WTC11 (cell line): ENCODE results near the gene DNALI1. TPM values are rescaled to one million over a fixed set of nuclear protein-coding genes. Genes with fewer than 3 reads are reported as not detected.

ENCODE experiments used
- ATAC-seq: fragments of 200-7000 bp; cut with Tn5 transposase; 2 replicates; pipeline ENCODE4 v1.10.0; 2021; ENCODE audit warnings: mild to moderate bottlenecking, moderate library complexity
- CTCF ChIA-PET: fragments of 300-600 bp; sonication (Branson Sonifier 250); formaldehyde crosslinking; loops from one replicate; lab custom pipeline; 2021; ENCODE audit warnings: antibody characterized with exemption; lab: Charles Lee
- POLR2A ChIA-PET: fragments of 350-600 bp; sonication (Branson Sonifier 250); formaldehyde crosslinking; loops from one replicate; lab custom pipeline; 2021; ENCODE audit warnings: antibody characterized with exemption; lab: Charles Lee
- DNase-seq: peaks from one replicate; pipeline ENCODE4 v3.0.0; 2021; ENCODE audit warnings: low spot score
- H3K27ac Mint-ChIP-seq: 2 replicates; pipeline ENCODE4 v1.8.0; 2021; ENCODE audit warnings: mixed read lengths
- H3K27me3 Mint-ChIP-seq: 2 replicates; pipeline ENCODE4 v1.8.0; 2021; ENCODE audit warnings: low read depth, mild to moderate bottlenecking, moderate library complexity, mixed read lengths
- H3K36me3 Mint-ChIP-seq: 2 replicates; pipeline ENCODE4 v1.8.0; 2021; ENCODE audit warnings: mixed read lengths
- H3K4me1 Mint-ChIP-seq: 2 replicates; pipeline ENCODE4 v1.8.0; 2022; ENCODE audit warnings: mixed read lengths
- H3K4me3 Mint-ChIP-seq: 2 replicates; pipeline ENCODE4 v1.8.0; 2021; ENCODE audit warnings: mild to moderate bottlenecking, moderate library complexity, mixed read lengths
- H3K9me3 Mint-ChIP-seq: 2 replicates; pipeline ENCODE4 v1.8.0; 2021; ENCODE audit warnings: mixed read lengths
- ARID4B ChIP-seq: sonication (generic); formaldehyde crosslinking; IDR thresholded peaks from 2 replicates; pipeline ENCODE4 v1.8.0; 2023; ENCODE audit warnings: missing genetic modification reagents, mild to moderate bottlenecking, borderline replicate concordance
- ATF2 ChIP-seq: sonication (generic); formaldehyde crosslinking; IDR thresholded peaks from 2 replicates; pipeline ENCODE4 v1.8.1; 2022; ENCODE audit warnings: low read depth, missing genetic modification reagents, borderline replicate concordance
- ATF3 ChIP-seq: sonication (generic); formaldehyde crosslinking; conservative IDR thresholded peaks from 2 replicates; pipeline ENCODE4 v1.8.1; 2022; ENCODE audit warnings: mild to moderate bottlenecking, missing genetic modification reagents
- CBFB ChIP-seq: sonication (generic); formaldehyde crosslinking; IDR thresholded peaks from 2 replicates; pipeline ENCODE4 v1.8.1; 2022; ENCODE audit warnings: mild to moderate bottlenecking, low read depth, missing genetic modification reagents
- CTCF ChIP-seq: fragments of 200-600 bp; IDR thresholded peaks from 2 replicates; pipeline ENCODE4 v1.8.0; 2022; ENCODE audit warnings: antibody characterized with exemption
- E2F4 ChIP-seq: sonication (generic); formaldehyde crosslinking; IDR thresholded peaks from 2 replicates; pipeline ENCODE4 v1.8.1; 2022; ENCODE audit warnings: low read depth, mild to moderate bottlenecking, moderate library complexity, missing genetic modification reagents, borderline replicate concordance
- ERG ChIP-seq: fragments of 250-450 bp; sonication (Bioruptor Pico); IDR thresholded peaks from 2 replicates; pipeline ENCODE4 v1.8.0; 2021; ENCODE audit warnings: mild to moderate bottlenecking
- ETV6 ChIP-seq: sonication (generic); formaldehyde crosslinking; IDR thresholded peaks from 2 replicates; pipeline ENCODE4 v1.8.1; 2022; ENCODE audit warnings: mild to moderate bottlenecking, missing genetic modification reagents
- FOXK1 ChIP-seq: sonication (generic); formaldehyde crosslinking; IDR thresholded peaks from 2 replicates; pipeline ENCODE4 v1.8.0; 2022; ENCODE audit warnings: mild to moderate bottlenecking, moderate library complexity, missing genetic modification reagents
- GTF2I ChIP-seq: fragments of 250-450 bp; sonication (Bioruptor Pico); conservative IDR thresholded peaks from 2 replicates; pipeline ENCODE4 v1.4.0; 2021; ENCODE audit warnings: mild to moderate bottlenecking
- HMGA2 ChIP-seq: fragments of 250-450 bp; sonication (Bioruptor Pico); IDR thresholded peaks from 2 replicates; pipeline ENCODE4 v1.4.0; 2021; ENCODE audit warnings: mild to moderate bottlenecking, moderate library complexity
- JAZF1 ChIP-seq: fragments of 250-450 bp; sonication (Bioruptor Pico); IDR thresholded peaks from 2 replicates; pipeline ENCODE4 v1.9.0; 2021; ENCODE audit warnings: moderate library complexity, mild to moderate bottlenecking, inconsistent platforms
- MXD4 ChIP-seq: fragments of 250-450 bp; sonication (Bioruptor Pico); IDR thresholded peaks from 2 replicates; pipeline ENCODE4 v1.8.0; 2021; ENCODE audit warnings: mild to moderate bottlenecking, moderate library complexity, borderline replicate concordance
- MYBL2 ChIP-seq: sonication (generic); formaldehyde crosslinking; IDR thresholded peaks from 2 replicates; pipeline ENCODE4 v1.8.1; 2023; ENCODE audit warnings: mild to moderate bottlenecking, moderate library complexity, missing genetic modification reagents
- NFATC4 ChIP-seq: fragments of 250-450 bp; sonication (Bioruptor Pico); IDR thresholded peaks from 2 replicates; pipeline ENCODE4 v1.9.0; 2021; ENCODE audit warnings: mild to moderate bottlenecking
- NR1H2 ChIP-seq: sonication (generic); formaldehyde crosslinking; IDR thresholded peaks from 2 replicates; pipeline ENCODE4 v1.9.0; 2021; ENCODE audit warnings: mild to moderate bottlenecking, moderate library complexity, missing genetic modification reagents
- OVOL2 ChIP-seq: fragments of 250-450 bp; sonication (Bioruptor Pico); IDR thresholded peaks from 2 replicates; pipeline ENCODE4 v1.9.0; 2021; ENCODE audit warnings: mild to moderate bottlenecking, borderline replicate concordance
- PRRX2 ChIP-seq: fragments of 250-450 bp; sonication (Bioruptor Pico); IDR thresholded peaks from 2 replicates; pipeline ENCODE4 v1.8.0; 2021; ENCODE audit warnings: mild to moderate bottlenecking
- RORB ChIP-seq: fragments of 250-450 bp; sonication (Bioruptor Pico); IDR thresholded peaks from 2 replicates; pipeline ENCODE4 v1.9.0; 2021; ENCODE audit warnings: mild to moderate bottlenecking
- SMAD3 ChIP-seq: sonication (generic); formaldehyde crosslinking; IDR thresholded peaks from 2 replicates; pipeline ENCODE4 v1.8.0; 2022; ENCODE audit warnings: missing genetic modification reagents, mild to moderate bottlenecking, borderline replicate concordance
- ZNF263 ChIP-seq: sonication (generic); formaldehyde crosslinking; IDR thresholded peaks from 2 replicates; pipeline ENCODE4 v1.8.1; 2022; ENCODE audit warnings: low read depth, mild to moderate bottlenecking, moderate library complexity, missing genetic modification reagents
- ZNF281 ChIP-seq: sonication (generic); formaldehyde crosslinking; IDR thresholded peaks from 2 replicates; pipeline ENCODE4 v1.8.0; 2023; ENCODE audit warnings: mild to moderate bottlenecking, missing genetic modification reagents
- ZNF317 ChIP-seq: sonication (generic); formaldehyde crosslinking; IDR thresholded peaks from 2 replicates; pipeline ENCODE4 v1.8.1; 2023; ENCODE audit warnings: low read depth, mild to moderate bottlenecking, moderate library complexity, missing genetic modification reagents, borderline replicate concordance
- ZNF423 ChIP-seq: fragments of 250-450 bp; sonication (Bioruptor Pico); IDR thresholded peaks from 2 replicates; pipeline ENCODE4 v2.1.2; 2022; ENCODE audit warnings: mild to moderate bottlenecking, moderate library complexity
- total RNA-seq: library from RNA; stranded (reverse); gene quantifications from 3 replicates; pipeline ENCODE4 v1.2.3, GENCODE V29; 2021

The DNALI1 gene
- total RNA-seq, 1 experiment from 2014 or later: 10.5 TPM

GRCh38 chr1:37609994-37610393 is 53.3 kb downstream of the DNALI1 start (continued):
- TF ChIP-seq ZNF281 (CRISPR knock-in tag): no peak
- no peak for TF ChIP-seq ETV6 (CRISPR knock-in tag)
- no peak for TF ChIP-seq ZNF423 (CRISPR knock-in tag)
- TF ChIP-seq FOXK1 (CRISPR knock-in tag): no peak
- no peak for TF ChIP-seq ARID4B (CRISPR knock-in tag)
- no peak for TF ChIP-seq MXD4
- TF ChIP-seq RORB (CRISPR knock-in tag): no peak
- TF ChIP-seq NFATC4 (CRISPR knock-in tag): no peak
- no peak for TF ChIP-seq PRRX2 (CRISPR knock-in tag)
- TF ChIP-seq, all 79 proteins: peak for 0

GRCh38 chr1:37612186-37612585 is 55.4 kb downstream of the DNALI1 start:
- H3K36me3 Mint-ChIP-seq: no peaks in the 10 kb centered on the region
- peaks cover 24% of the 10 kb centered on the region for H3K27me3 Mint-ChIP-seq
- H3K4me3 Mint-ChIP-seq: no peak overlapping the region
- POLR2A ChIA-PET: no interaction called here
- H3K4me1 Mint-ChIP-seq: no peaks in the 10 kb centered on the region
- H3K27ac Mint-ChIP-seq: no peak overlapping the region
- DNase-seq: no peak
- H3K9me3 Mint-ChIP-seq: no peaks in the 10 kb centered on the region
- no peak for ATAC-seq
- CTCF ChIA-PET: interaction anchor here (1.0 to 1.2 kb wide), 2 partner anchors 9 to 12 kb away, joined by 3 to 12 read pairs; no protein-coding TSS in a partner anchor
- TF ChIP-seq JAZF1 (CRISPR knock-in tag) (no peak), ZNF317 (CRISPR knock-in tag) (no peak), ERG (CRISPR knock-in tag) (no peak), E2F4 (no peak), ZNF263 (no peak), GTF2I (CRISPR knock-in tag) (no peak), SMAD3 (no peak), HMGA2 (CRISPR knock-in tag) (no peak), OVOL2 (CRISPR knock-in tag) (no peak), MXD4 (no peak), ATF3 (CRISPR knock-in tag) (no peak), RORB (CRISPR knock-in tag) (no peak), NR1H2 (CRISPR knock-in tag) (no peak), ATF2 (CRISPR knock-in tag) (no peak), CBFB (CRISPR knock-in tag) (no peak), CTCF (no peak), MYBL2 (CRISPR knock-in tag) (no peak)
